K562 (cell line): Measurements from ENCODE around the gene IL23R. TPM values are rescaled to one million over a fixed set of nuclear protein-coding genes. Genes with fewer than 3 reads are reported as not detected.

Experiments
- CGGBP1 ChIP-seq: fragments of 250-450 bp; sonication (Bioruptor Pico); IDR thresholded peaks from 2 replicates; pipeline ENCODE4 v1.9.0; 2021; ENCODE audit warnings: mild to moderate bottlenecking
- ELF1 ChIP-seq: fragments of 200-800 bp; sonication (Bioruptor generic); IDR thresholded peaks from 2 replicates; pipeline ENCODE4 v1.6.1; 2016; ENCODE audit warnings: missing genetic modification characterization, missing compliant biosample characterization
- EP300 ChIP-seq: IDR thresholded peaks from 2 replicates; pipeline ENCODE4 v1.6.1; 2012; ENCODE audit warnings: low read length, improper control_type of control experiment
- ETS2 ChIP-seq: IDR thresholded peaks from 2 replicates; pipeline ENCODE4 v1.6.1; 2016; ENCODE audit warnings: borderline replicate concordance, missing genetic modification characterization, mild to moderate bottlenecking, moderate library complexity, missing compliant biosample characterization; ENCODE audit not compliant: poor library complexity, severe bottlenecking
- ETV1 ChIP-seq: fragments of 450-650 bp; conservative IDR thresholded peaks from 2 replicates; pipeline ENCODE4 v1.6.1; 2016; ENCODE audit warnings: missing genetic modification characterization, control low read depth, low read depth, missing compliant biosample characterization
- FOXJ3 ChIP-seq: sonication (generic); formaldehyde crosslinking; IDR thresholded peaks from 2 replicates; pipeline ENCODE4 v1.4.0; 2020; ENCODE audit warnings: mild to moderate bottlenecking, missing genetic modification reagents
- HNRNPLL ChIP-seq: fragments of 200-400 bp; formaldehyde crosslinking; IDR thresholded peaks from 2 replicates; pipeline ENCODE4 v1.6.1; 2017; ENCODE audit warnings: low read length, low read depth, mild to moderate bottlenecking; ENCODE audit not compliant: poor library complexity, severe bottlenecking
- IRF2 ChIP-seq: sonication (generic); formaldehyde crosslinking; IDR thresholded peaks from 2 replicates; pipeline ENCODE4 v1.8.1; 2022; ENCODE audit warnings: mild to moderate bottlenecking, missing genetic modification reagents
- RBFOX2 ChIP-seq: fragments of 200-400 bp; formaldehyde crosslinking; IDR thresholded peaks from 2 replicates; pipeline ENCODE4 v1.6.1; 2017; ENCODE audit warnings: low read depth, mild to moderate bottlenecking, low read length, moderate library complexity
- SUPT5H ChIP-seq: fragments of 450-650 bp; IDR thresholded peaks from 2 replicates; pipeline ENCODE4 v1.6.1; 2016
- TAF1 ChIP-seq: IDR thresholded peaks from 2 replicates; pipeline ENCODE4 v1.6.1; 2011; ENCODE audit warnings: mild to moderate bottlenecking, low read length, moderate library complexity; ENCODE audit not compliant: insufficient read depth, control insufficient read depth, severe bottlenecking; ENCODE audit errors: extremely low read depth
- TAL1 ChIP-seq: fragments of 450-650 bp; IDR thresholded peaks from 2 replicates; pipeline ENCODE4 v1.6.1; 2016; ENCODE audit warnings: mild to moderate bottlenecking
- TCF7 ChIP-seq: sonication (generic); IDR thresholded peaks from 2 replicates; pipeline ENCODE4 v1.6.1; 2016; ENCODE audit warnings: antibody characterized with exemption, borderline replicate concordance
- ZBTB8A ChIP-seq: fragments of 450-650 bp; IDR thresholded peaks from 2 replicates; pipeline ENCODE4 v1.6.1; 2018; ENCODE audit warnings: mild to moderate bottlenecking, moderate library complexity; ENCODE audit not compliant: partially characterized antibody
- polyA plus RNA-seq, 8 experiments: library from polyadenylated mRNA; depleted of rRNA in 4 of 8; stranded (reverse) in 5 of 8; unstranded in 3 of 8; fragments of >200 nt; fragmentation: Nextera tagmentation in 2 of 8; fragmentation: Illumina TruSeq in 1 of 8; extraction: Ambion mirVana in 2 of 8; extraction: Trizol in 1 of 8; gene quantifications; 2 replicates each; pipeline versions ENCODE4 v1.2.1 to v1.2.3, GENCODE V29; 2011 to 2014; ENCODE audit warnings: inconsistent platforms in 1 of 8, missing spikeins in 1 of 8
- total RNA-seq, 7 experiments: library from RNA; depleted of rRNA in 6 of 7; stranded (reverse); fragments of >200 nt in 6 of 7; fragmentation: Illumina TruSeq in 2 of 7; extraction: Trizol in 2 of 7; gene quantifications; 2 replicates each; pipeline versions ENCODE4 v1.2.1 to v1.2.3, GENCODE V29; 2011 to 2021; ENCODE audit warnings: low replicate concordance in 1 of 7
- TF ChIP-seq, protein P1 (sequence below): fragments of 250-450 bp; sonication (Bioruptor Pico); IDR thresholded peaks from 2 replicates; pipeline ENCODE4 v1.4.0; 2020
- TF ChIP-seq, protein P2 (sequence below): fragments of 250-450 bp; sonication (Bioruptor Pico); IDR thresholded peaks from 2 replicates; pipeline ENCODE4 v1.5.0; 2021
- TF ChIP-seq, protein P3 (sequence below): fragments of 250-450 bp; sonication (Bioruptor Pico); IDR thresholded peaks from 2 replicates; pipeline ENCODE4 v1.4.0; 2020; ENCODE audit warnings: borderline replicate concordance
- TF ChIP-seq, protein P4 (sequence below): IDR thresholded peaks from 2 replicates; pipeline ENCODE4 v1.6.1; 2014; ENCODE audit warnings: antibody characterized with exemption

Gene IL23R
- total and polyA plus RNA-seq, 9 of the 15 experiments (the other 6 are each of a cell fraction or from before 2014, with no cell fraction given) = 4.4 to 52.7 (median 22.8) TPM

DNA sequence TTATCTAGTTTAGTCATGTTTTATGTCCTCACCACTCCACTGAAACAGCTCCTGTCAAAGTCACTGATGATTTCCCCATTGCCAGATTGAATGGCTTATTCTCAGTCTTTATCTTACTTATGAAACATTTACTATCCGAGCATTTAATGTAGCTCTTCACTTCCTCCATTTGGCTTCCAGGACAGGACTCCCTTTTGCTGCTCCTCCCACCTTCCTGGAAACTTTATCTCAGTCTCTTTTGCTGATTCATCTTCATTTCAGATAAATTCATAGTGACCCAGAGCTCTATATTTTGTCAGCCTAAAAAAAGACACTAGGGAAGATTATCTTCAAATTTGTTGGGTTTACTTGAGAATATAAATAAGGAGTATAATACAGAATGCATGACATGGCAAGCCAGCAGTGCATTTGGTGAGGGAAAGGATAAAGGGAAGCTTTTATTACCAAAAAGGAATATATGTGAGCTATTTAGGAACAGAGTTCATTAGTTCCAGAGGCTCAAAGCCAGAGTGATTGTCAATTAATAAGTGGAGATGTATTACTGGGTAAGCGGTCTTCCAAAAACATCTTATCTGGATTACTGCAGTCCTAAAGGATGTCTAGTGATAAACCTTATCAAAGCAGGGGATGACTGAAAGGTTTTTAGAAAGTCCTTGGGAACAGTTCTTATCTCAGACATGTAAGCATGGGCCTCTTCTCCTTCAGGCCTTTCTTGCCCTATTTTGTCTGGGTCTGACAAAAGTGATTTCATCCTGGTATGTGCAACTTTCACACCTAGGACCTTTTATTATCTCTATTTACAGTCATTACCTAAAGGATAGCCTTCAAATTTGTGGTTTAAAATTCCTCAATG is 25.6 kb downstream of the IL23R start (continued):
- TF ChIP-seq, protein P1, sequence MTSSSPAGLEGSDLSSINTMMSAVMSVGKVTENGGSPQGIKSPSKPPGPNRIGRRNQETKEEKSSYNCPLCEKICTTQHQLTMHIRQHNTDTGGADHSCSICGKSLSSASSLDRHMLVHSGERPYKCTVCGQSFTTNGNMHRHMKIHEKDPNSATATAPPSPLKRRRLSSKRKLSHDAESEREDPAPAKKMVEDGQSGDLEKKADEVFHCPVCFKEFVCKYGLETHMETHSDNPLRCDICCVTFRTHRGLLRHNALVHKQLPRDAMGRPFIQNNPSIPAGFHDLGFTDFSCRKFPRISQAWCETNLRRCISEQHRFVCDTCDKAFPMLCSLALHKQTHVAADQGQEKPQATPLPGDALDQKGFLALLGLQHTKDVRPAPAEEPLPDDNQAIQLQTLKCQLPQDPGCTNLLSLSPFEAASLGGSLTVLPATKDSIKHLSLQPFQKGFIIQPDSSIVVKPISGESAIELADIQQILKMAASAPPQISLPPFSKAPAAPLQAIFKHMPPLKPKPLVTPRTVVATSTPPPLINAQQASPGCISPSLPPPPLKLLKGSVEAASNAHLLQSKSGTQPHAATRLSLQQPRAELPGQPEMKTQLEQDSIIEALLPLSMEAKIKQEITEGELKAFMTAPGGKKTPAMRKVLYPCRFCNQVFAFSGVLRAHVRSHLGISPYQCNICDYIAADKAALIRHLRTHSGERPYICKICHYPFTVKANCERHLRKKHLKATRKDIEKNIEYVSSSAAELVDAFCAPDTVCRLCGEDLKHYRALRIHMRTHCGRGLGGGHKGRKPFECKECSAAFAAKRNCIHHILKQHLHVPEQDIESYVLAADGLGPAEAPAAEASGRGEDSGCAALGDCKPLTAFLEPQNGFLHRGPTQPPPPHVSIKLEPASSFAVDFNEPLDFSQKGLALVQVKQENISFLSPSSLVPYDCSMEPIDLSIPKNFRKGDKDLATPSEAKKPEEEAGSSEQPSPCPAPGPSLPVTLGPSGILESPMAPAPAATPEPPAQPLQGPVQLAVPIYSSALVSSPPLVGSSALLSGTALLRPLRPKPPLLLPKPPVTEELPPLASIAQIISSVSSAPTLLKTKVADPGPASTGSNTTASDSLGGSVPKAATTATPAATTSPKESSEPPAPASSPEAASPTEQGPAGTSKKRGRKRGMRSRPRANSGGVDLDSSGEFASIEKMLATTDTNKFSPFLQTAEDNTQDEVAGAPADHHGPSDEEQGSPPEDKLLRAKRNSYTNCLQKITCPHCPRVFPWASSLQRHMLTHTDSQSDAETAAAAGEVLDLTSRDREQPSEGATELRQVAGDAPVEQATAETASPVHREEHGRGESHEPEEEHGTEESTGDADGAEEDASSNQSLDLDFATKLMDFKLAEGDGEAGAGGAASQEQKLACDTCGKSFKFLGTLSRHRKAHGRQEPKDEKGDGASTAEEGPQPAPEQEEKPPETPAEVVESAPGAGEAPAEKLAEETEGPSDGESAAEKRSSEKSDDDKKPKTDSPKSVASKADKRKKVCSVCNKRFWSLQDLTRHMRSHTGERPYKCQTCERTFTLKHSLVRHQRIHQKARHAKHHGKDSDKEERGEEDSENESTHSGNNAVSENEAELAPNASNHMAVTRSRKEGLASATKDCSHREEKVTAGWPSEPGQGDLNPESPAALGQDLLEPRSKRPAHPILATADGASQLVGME (CRISPR knock-in tag) = no peak
- TF ChIP-seq, protein P2, sequence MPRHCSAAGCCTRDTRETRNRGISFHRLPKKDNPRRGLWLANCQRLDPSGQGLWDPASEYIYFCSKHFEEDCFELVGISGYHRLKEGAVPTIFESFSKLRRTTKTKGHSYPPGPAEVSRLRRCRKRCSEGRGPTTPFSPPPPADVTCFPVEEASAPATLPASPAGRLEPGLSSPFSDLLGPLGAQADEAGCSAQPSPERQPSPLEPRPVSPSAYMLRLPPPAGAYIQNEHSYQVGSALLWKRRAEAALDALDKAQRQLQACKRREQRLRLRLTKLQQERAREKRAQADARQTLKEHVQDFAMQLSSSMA = no peak
- TF ChIP-seq FOXJ3 = no peak
- no peak for TF ChIP-seq IRF2
- TF ChIP-seq HNRNPLL = no peak
- TF ChIP-seq, protein P3, sequence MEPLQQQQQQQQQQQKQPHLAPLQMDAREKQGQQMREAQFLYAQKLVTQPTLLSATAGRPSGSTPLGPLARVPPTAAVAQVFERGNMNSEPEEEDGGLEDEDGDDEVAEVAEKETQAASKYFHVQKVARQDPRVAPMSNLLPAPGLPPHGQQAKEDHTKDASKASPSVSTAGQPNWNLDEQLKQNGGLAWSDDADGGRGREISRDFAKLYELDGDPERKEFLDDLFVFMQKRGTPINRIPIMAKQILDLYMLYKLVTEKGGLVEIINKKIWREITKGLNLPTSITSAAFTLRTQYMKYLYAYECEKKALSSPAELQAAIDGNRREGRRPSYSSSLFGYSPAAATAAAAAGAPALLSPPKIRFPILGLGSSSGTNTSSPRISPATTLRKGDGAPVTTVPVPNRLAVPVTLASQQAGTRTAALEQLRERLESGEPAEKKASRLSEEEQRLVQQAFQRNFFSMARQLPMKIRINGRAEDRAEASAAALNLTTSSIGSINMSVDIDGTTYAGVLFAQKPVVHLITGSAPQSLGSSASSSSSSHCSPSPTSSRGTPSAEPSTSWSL (CRISPR knock-in tag) = no peak
- no peak for TF ChIP-seq ETV1 (tag)
- TF ChIP-seq TCF7 = no peak
- TF ChIP-seq TAF1 = no peak
- TF ChIP-seq, protein P4, sequence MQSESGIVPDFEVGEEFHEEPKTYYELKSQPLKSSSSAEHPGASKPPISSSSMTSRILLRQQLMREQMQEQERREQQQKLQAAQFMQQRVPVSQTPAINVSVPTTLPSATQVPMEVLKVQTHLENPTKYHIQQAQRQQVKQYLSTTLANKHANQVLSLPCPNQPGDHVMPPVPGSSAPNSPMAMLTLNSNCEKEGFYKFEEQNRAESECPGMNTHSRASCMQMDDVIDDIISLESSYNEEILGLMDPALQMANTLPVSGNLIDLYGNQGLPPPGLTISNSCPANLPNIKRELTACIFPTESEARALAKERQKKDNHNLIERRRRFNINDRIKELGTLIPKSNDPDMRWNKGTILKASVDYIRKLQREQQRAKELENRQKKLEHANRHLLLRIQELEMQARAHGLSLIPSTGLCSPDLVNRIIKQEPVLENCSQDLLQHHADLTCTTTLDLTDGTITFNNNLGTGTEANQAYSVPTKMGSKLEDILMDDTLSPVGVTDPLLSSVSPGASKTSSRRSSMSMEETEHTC = no peak
- no peak for TF ChIP-seq ZBTB8A
- peak; percentile 73 for TF ChIP-seq TAL1
- no peak for TF ChIP-seq RBFOX2
- peak; percentile 54 for TF ChIP-seq ELF1 (tag)
- TF ChIP-seq ETS2 (tag) = no peak
- no peak for TF ChIP-seq SUPT5H
- TF ChIP-seq EP300 = peak; percentile 78
- TF ChIP-seq CGGBP1 (CRISPR knock-in tag) = no peak
